ENCODE data around the gene THAP3.

DNA sequence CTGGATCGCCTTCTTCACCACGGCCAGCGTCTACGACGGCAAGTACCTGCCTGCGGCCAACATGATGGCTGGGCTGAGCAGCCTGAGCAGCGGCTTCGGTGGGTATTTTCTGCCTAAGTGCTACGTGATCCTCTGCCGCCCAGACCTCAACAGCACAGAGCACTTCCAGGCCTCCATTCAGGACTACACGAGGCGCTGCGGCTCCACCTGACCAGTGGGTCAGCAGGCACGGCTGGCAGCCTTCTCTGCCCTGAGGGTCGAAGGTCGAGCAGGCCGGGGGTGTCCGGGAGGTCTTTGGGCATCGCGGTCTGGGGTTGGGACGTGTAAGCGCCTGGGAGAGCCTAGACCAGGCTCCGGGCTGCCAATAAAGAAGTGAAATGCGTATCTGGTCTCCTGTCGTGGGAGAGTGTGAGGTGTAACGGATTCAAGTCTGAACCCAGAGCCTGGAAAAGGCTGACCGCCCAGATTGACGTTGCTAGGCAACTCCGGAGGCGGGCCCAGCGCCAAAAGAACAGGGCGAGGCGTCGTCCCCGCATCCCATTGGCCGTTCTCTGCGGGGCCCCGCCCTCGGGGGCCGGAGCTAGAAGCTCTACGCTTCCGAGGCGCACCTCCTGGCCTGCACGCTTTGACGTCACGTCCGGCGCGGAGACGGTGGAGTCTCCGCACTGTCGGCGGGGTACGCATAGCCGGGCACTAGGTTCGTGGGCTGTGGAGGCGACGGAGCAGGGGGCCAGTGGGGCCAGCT lies 45.1 kb upstream of the THAP3 start, which contains the start of gene ZBTB48:
- TF ChIP-seq, protein P1, sequence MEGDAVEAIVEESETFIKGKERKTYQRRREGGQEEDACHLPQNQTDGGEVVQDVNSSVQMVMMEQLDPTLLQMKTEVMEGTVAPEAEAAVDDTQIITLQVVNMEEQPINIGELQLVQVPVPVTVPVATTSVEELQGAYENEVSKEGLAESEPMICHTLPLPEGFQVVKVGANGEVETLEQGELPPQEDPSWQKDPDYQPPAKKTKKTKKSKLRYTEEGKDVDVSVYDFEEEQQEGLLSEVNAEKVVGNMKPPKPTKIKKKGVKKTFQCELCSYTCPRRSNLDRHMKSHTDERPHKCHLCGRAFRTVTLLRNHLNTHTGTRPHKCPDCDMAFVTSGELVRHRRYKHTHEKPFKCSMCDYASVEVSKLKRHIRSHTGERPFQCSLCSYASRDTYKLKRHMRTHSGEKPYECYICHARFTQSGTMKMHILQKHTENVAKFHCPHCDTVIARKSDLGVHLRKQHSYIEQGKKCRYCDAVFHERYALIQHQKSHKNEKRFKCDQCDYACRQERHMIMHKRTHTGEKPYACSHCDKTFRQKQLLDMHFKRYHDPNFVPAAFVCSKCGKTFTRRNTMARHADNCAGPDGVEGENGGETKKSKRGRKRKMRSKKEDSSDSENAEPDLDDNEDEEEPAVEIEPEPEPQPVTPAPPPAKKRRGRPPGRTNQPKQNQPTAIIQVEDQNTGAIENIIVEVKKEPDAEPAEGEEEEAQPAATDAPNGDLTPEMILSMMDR (conservative IDR thresholded peaks at IDR 0.05; ENCODE audit: low read depth, low read length), result no peak
- TF ChIP-seq EZH2phosphoT487 (IDR thresholded peaks at IDR 0.05; ENCODE audit: borderline replicate concordance, low read length), result no peak
